Mesenchymal stem cell (in vitro differentiated cells and primary cell): ENCODE measurements around the gene KCNH2.

ENCODE experiments used
- DNase-seq: peaks from one replicate; pipeline ENCODE4 v3.0.0-alpha.2; 2013
- H2AFZ ChIP-seq: one replicate; pipeline ENCODE4 v1.6.1; 2013; ENCODE audit warnings: low read depth, mild to moderate bottlenecking, control low read depth, inconsistent platforms, low read length, moderate library complexity
- H2AK5ac ChIP-seq: 2 replicates; pipeline ENCODE4 v1.6.1; 2013; ENCODE audit warnings: low read length, moderate library complexity, mild to moderate bottlenecking, inconsistent platforms; ENCODE audit not compliant: severe bottlenecking
- H2BK120ac ChIP-seq: one replicate; pipeline ENCODE4 v1.6.1; 2013; ENCODE audit warnings: low read depth, mild to moderate bottlenecking, inconsistent platforms, low read length, moderate library complexity
- H2BK12ac ChIP-seq, 2 experiments: one replicate each; pipeline ENCODE4 v1.6.1; 2013; ENCODE audit warnings: inconsistent platforms in 2 of 2, low read length in 2 of 2, mild to moderate bottlenecking in 2 of 2, moderate library complexity in 2 of 2, control low read depth in 1 of 2
- H2BK15ac ChIP-seq: one replicate; pipeline ENCODE4 v1.6.1; 2013; ENCODE audit warnings: mild to moderate bottlenecking, low read depth, inconsistent platforms; ENCODE audit not compliant: poor library complexity, severe bottlenecking
- H2BK5ac ChIP-seq: 2 replicates; pipeline ENCODE4 v1.6.1; 2013; ENCODE audit warnings: low read depth, mild to moderate bottlenecking, low read length, control low read depth, inconsistent platforms; ENCODE audit not compliant: poor library complexity, severe bottlenecking
- H3K14ac ChIP-seq, 2 experiments: one replicate each; pipeline ENCODE4 v1.6.1; 2013; ENCODE audit warnings: inconsistent platforms in 2 of 2, low read length in 2 of 2, control low read depth in 1 of 2, mild to moderate bottlenecking in 1 of 2, moderate library complexity in 1 of 2
- H3K18ac ChIP-seq, 2 experiments: one replicate each; pipeline ENCODE4 v1.6.1; 2013; ENCODE audit warnings: inconsistent platforms in 2 of 2, low read length in 2 of 2, control low read depth in 1 of 2, low read depth in 1 of 2, mild to moderate bottlenecking in 1 of 2
- H3K23ac ChIP-seq, 2 experiments: one replicate each; pipeline ENCODE4 v1.6.1; 2013; ENCODE audit warnings: inconsistent platforms in 2 of 2, low read length in 2 of 2, mild to moderate bottlenecking in 2 of 2, moderate library complexity in 2 of 2, control low read depth in 1 of 2
- H3K27ac ChIP-seq: 2 replicates; pipeline ENCODE4 v1.5.1; 2013; ENCODE audit warnings: mild to moderate bottlenecking, moderate library complexity, low read length, control low read depth, inconsistent platforms; ENCODE audit not compliant: poor library complexity, severe bottlenecking
- H3K27me3 ChIP-seq, 2 experiments: 2 replicates each; pipeline versions ENCODE4 v1.6.1 to v1.7.0; 2013; ENCODE audit warnings: low read length in 2 of 2, mild to moderate bottlenecking in 2 of 2, moderate library complexity in 2 of 2, control low read depth in 1 of 2, inconsistent platforms in 1 of 2; ENCODE audit not compliant: control insufficient read depth in 1 of 2, insufficient read depth in 1 of 2
- H3K36me3 ChIP-seq, 2 experiments: 2 replicates each; pipeline versions ENCODE4 v1.6.1 to v1.7.0; 2013; ENCODE audit warnings: low read length in 2 of 2, control low read depth in 1 of 2, inconsistent platforms in 1 of 2, low read depth in 1 of 2, mild to moderate bottlenecking in 1 of 2; ENCODE audit not compliant: insufficient read depth in 2 of 2, control insufficient read depth in 1 of 2
- H3K4ac ChIP-seq, 2 experiments: one replicate each; pipeline ENCODE4 v1.6.1; 2013; ENCODE audit warnings: inconsistent platforms in 2 of 2, low read length in 2 of 2, mild to moderate bottlenecking in 2 of 2, moderate library complexity in 2 of 2, control low read depth in 1 of 2, low read depth in 1 of 2
- H3K4me1 ChIP-seq: 2 replicates; pipeline ENCODE4 v1.6.1; 2013; ENCODE audit warnings: low read depth, low read length, control low read depth; ENCODE audit not compliant: control insufficient read depth, insufficient read depth
- H3K4me2 ChIP-seq: 2 replicates; pipeline ENCODE4 v1.6.1; 2013; ENCODE audit warnings: low read length, mild to moderate bottlenecking, inconsistent platforms; ENCODE audit not compliant: poor library complexity, severe bottlenecking
- H3K4me3 ChIP-seq, 2 experiments: 2 replicates each; pipeline versions ENCODE4 v1.5.1 to v1.7.0; 2013; ENCODE audit warnings: low read length in 2 of 2, mild to moderate bottlenecking in 2 of 2, control low read depth in 1 of 2, low read depth in 1 of 2; ENCODE audit not compliant: insufficient read depth in 1 of 2
- H3K79me1 ChIP-seq: replicated peaks from 2 replicates; pipeline ENCODE4 v1.6.1; 2013; ENCODE audit warnings: mild to moderate bottlenecking, control low read depth, low read length, inconsistent platforms; ENCODE audit not compliant: poor library complexity, severe bottlenecking
- H3K9ac ChIP-seq: 2 replicates; pipeline ENCODE4 v1.7.0; 2013; ENCODE audit warnings: mild to moderate bottlenecking, low read length, moderate library complexity
- H3K9me3 ChIP-seq: 2 replicates; pipeline ENCODE4 v1.7.0; 2013; ENCODE audit warnings: mild to moderate bottlenecking, low read length; ENCODE audit not compliant: control insufficient read depth
- H4K8ac ChIP-seq: one replicate; pipeline ENCODE4 v1.6.1; 2013; ENCODE audit warnings: inconsistent platforms, mild to moderate bottlenecking, low read length, moderate library complexity
- H4K91ac ChIP-seq: one replicate; pipeline ENCODE4 v1.6.1; 2013; ENCODE audit warnings: mild to moderate bottlenecking, low read length, inconsistent platforms
- WGBS: methylation state at CpG from one replicate; pipeline ENCODE4 v1.1.7; 2013; ENCODE audit warnings: mixed read lengths; 5-methylcytosine and 5-hydroxymethylcytosine counted together

KCNH2 gene

GRCh38 chr7:150923802-150924201 lies 54.3 kb downstream of the KCNH2 start:
- no peaks in the 10 kb centered on the region for H3K4me1 ChIP-seq
- H3K9me3 ChIP-seq: no peaks in the 10 kb centered on the region
- H3K9ac ChIP-seq: no peak overlapping the region
- no peak overlapping the region for H2BK120ac ChIP-seq
- H3K14ac ChIP-seq: no peak overlapping the region
- H4K8ac ChIP-seq: no peak overlapping the region
- DNase-seq: no peak
- H2BK15ac ChIP-seq: no peak overlapping the region
- no peak overlapping the region for H3K4me3 ChIP-seq
- H3K18ac ChIP-seq: no peak overlapping the region
- no peak overlapping the region for H3K27ac ChIP-seq
- no peak overlapping the region for H2AFZ ChIP-seq
- no peak overlapping the region for H2BK5ac ChIP-seq
- no peak overlapping the region for H2BK12ac ChIP-seq
- no peaks in the 10 kb centered on the region for H3K36me3 ChIP-seq
- H3K79me1 ChIP-seq: no peaks in the 10 kb centered on the region
- no peak overlapping the region for H3K4me2 ChIP-seq
- H2AK5ac ChIP-seq: no peak overlapping the region
- no peak overlapping the region for H3K4ac ChIP-seq
- H3K23ac ChIP-seq: no peak overlapping the region
- peaks cover 16 to 51% of the 10 kb centered on the region in 2 experiments for H3K27me3 ChIP-seq
- H4K91ac ChIP-seq: no peak overlapping the region
- WGBS: no CpG with 5 or more reads among the region's 1 CpG

- Histone ChIP-seq H2BK12ac (no peak overlapping the region), H3K4me3 (no peak overlapping the region), H3K36me3 (no peaks in the 10 kb centered on the region), H3K27ac (no peak overlapping the region), H2BK5ac (no peak overlapping the region), H3K4me2 (no peak overlapping the region), H2AFZ (no peak overlapping the region), H2AK5ac (no peak overlapping the region), H2BK120ac (no peak overlapping the region), H3K9me3 (no peaks in the 10 kb centered on the region), H3K4me1 (no peaks in the 10 kb centered on the region), H3K4ac (no peak overlapping the region), H3K79me1 (no peaks in the 10 kb centered on the region), H2BK15ac (no peak overlapping the region), H3K18ac (no peak overlapping the region), H3K9ac (no peak overlapping the region), H3K23ac (no peak overlapping the region), H4K8ac (no peak overlapping the region), H3K27me3 (peaks cover 16 to 53% of the 10 kb centered on the region in 2 experiments), H3K14ac (no peak overlapping the region), H4K91ac (no peak overlapping the region)
- no peak for DNase-seq
These were observed 54.9 kb downstream of the KCNH2 start for GRCh38 chr7:150923196-150923595.

- Histone ChIP-seq H3K14ac (no peak overlapping the region), H3K4me2 (no peak overlapping the region), H3K27ac (no peak overlapping the region), H4K91ac (no peak overlapping the region), H2BK12ac (no peak overlapping the region), H4K8ac (no peak overlapping the region), H3K4me1 (no peaks in the 10 kb centered on the region), H2BK15ac (no peak overlapping the region), H2BK120ac (no peak overlapping the region), H3K27me3 (peaks cover 8 to 77% of the 10 kb centered on the region in 2 experiments), H2AK5ac (no peak overlapping the region), H3K4ac (no peak overlapping the region), H2BK5ac (no peak overlapping the region), H3K4me3 (no peak overlapping the region), H3K23ac (no peak overlapping the region), H3K9me3 (no peaks in the 10 kb centered on the region), H2AFZ (no peak overlapping the region), H3K18ac (no peak overlapping the region), H3K36me3 (no peaks in the 10 kb centered on the region), H3K79me1 (no peaks in the 10 kb centered on the region), H3K9ac (no peak overlapping the region)
- no peak for DNase-seq
- 89% methylated on average over 9 of the region's 10 CpGs for WGBS
These were observed 59.0 kb downstream of the KCNH2 start for GRCh38 chr7:150919160-150919559.

GRCh38 chr7:150918378-150918777 lies 59.7 kb downstream of the KCNH2 start:
- H2BK120ac ChIP-seq: no peak overlapping the region
- no peak overlapping the region for H3K14ac ChIP-seq
- no peaks in the 10 kb centered on the region for H3K36me3 ChIP-seq
- no peak overlapping the region for H2AFZ ChIP-seq
- 86% methylated on average over 6 of the region's 6 CpGs for WGBS
- no peak overlapping the region for H4K91ac ChIP-seq
- no peak overlapping the region for H3K4ac ChIP-seq
- H3K9me3 ChIP-seq: no peaks in the 10 kb centered on the region
- H3K27me3 ChIP-seq: peaks cover 15 to 82% of the 10 kb centered on the region in 2 experiments
- H3K23ac ChIP-seq: no peak overlapping the region
- H2BK15ac ChIP-seq: no peak overlapping the region
- no peaks in the 10 kb centered on the region for H3K4me1 ChIP-seq
- H3K18ac ChIP-seq: no peak overlapping the region
- H3K79me1 ChIP-seq: no peaks in the 10 kb centered on the region
- no peak overlapping the region for H2AK5ac ChIP-seq
- no peak overlapping the region for H3K9ac ChIP-seq
- no peak overlapping the region for H2BK12ac ChIP-seq
- no peak overlapping the region for H3K4me2 ChIP-seq
- no peak for DNase-seq
- no peak overlapping the region for H4K8ac ChIP-seq
- H3K27ac ChIP-seq: no peak overlapping the region
- no peak overlapping the region for H2BK5ac ChIP-seq
- H3K4me3 ChIP-seq: no peak overlapping the region
